Transverse colon (tissue), 4 donors: ENCODE measurements around the gene NAALADL2. TPM values are rescaled to one million over a fixed set of nuclear protein-coding genes. Genes with fewer than 3 reads are reported as not detected.
"Not testable (repeated sequence)": the region's sequence is repeated elsewhere in the genome, so short reads cannot be mapped to it uniquely, and the experiment has no call there.

ENCODE experiments used
- DNase-seq: peaks from one replicate; pipeline ENCODE4 v3.0.0-alpha.2; 2019
- H3K27ac ChIP-seq, 4 donors: fragments of 200-600 bp; sonication (generic); 2 replicates each; pipeline ENCODE4 v1.5.1; 2016 to 2018; ENCODE audit warnings: inconsistent platforms in 4 of 4
- H3K27me3 ChIP-seq: fragments of 200-600 bp; sonication (generic); 2 replicates; pipeline ENCODE4 v1.5.1; 2017; ENCODE audit warnings: inconsistent platforms
- H3K36me3 ChIP-seq, 4 donors: fragments of 200-600 bp; sonication (generic); 2 replicates each; pipeline ENCODE4 v1.5.1; 2017 to 2019; ENCODE audit warnings: inconsistent platforms in 4 of 4
- H3K4me1 ChIP-seq, 4 donors: fragments of 200-600 bp; sonication (generic); 2 replicates each; pipeline ENCODE4 v1.5.1; 2017 to 2020; ENCODE audit warnings: inconsistent platforms in 4 of 4
- H3K4me3 ChIP-seq, 4 donors: fragments of 200-600 bp; sonication (generic); 1 replicate in 1 of 4; 2 replicates in 3 of 4; pipeline versions ENCODE4 v1.5.1 to v1.6.1; 2017 to 2019; ENCODE audit warnings: inconsistent platforms in 4 of 4
- H3K9me3 ChIP-seq, 2 donors: fragments of 200-600 bp; sonication (generic); 2 replicates each; pipeline ENCODE4 v1.5.1; 2017 to 2019; ENCODE audit warnings: inconsistent platforms in 2 of 2
- CTCF ChIP-seq, 5 experiments: fragments of 200-600 bp in 3 of 5; fragments of 450-650 bp in 2 of 5; sonication (generic) in 3 of 5; IDR thresholded peaks; 1 replicate in 2 of 5; 2 replicates in 3 of 5; pipeline ENCODE4 v1.5.1; 2016 to 2017; ENCODE audit warnings: antibody characterized with exemption in 5 of 5, inconsistent platforms in 3 of 5, mild to moderate bottlenecking in 2 of 5, moderate library complexity in 1 of 5
- EP300 ChIP-seq: sonication (generic); formaldehyde crosslinking; IDR thresholded peaks from one replicate; pipeline ENCODE4 v1.6.1; 2017; ENCODE audit warnings: antibody characterized with exemption, low read depth
- POLR2A ChIP-seq: fragments of 450-650 bp; IDR thresholded peaks from one replicate; pipeline ENCODE4 v1.6.1; 2016; ENCODE audit warnings: antibody characterized with exemption, mild to moderate bottlenecking, moderate library complexity
- POLR2AphosphoS5 ChIP-seq, 3 donors: sonication (generic); formaldehyde crosslinking; IDR thresholded peaks; one replicate each; pipeline ENCODE4 v1.6.1; 2016; ENCODE audit warnings: antibody characterized with exemption in 3 of 3
- WGBS, 2 donors: methylation state at CpG; one replicate each; pipeline ENCODE4 v1.1.5; 2018; ENCODE audit warnings: low coverage in 1 of 2; 5-methylcytosine and 5-hydroxymethylcytosine counted together
- in situ Hi-C, 4 donors: fragments of 200-750 bp; cut with MboI; loops; one replicate each; pipeline versions ENCODE4 v1.15.0 to v1.15.1; 2017; ENCODE audit warnings: low sequenced_read_pairs in 3 of 4, low pct_ligation_motif_present in 1 of 4, low pct_unique_long_range_greater_than_20kb in 1 of 4
- intact Hi-C: fragments of 100-400 bp; cut with DNase I; formaldehyde crosslinking; loops from one replicate; pipeline ENCODE4 v1.15.1; 2023; ENCODE audit warnings: low total_unique reads
- total RNA-seq, 4 donors: library from RNA; depleted of rRNA; stranded (reverse); fragments of >200 nt; gene quantifications; one replicate each; pipeline ENCODE4 v1.1.0, GENCODE V29; 2016

The NAALADL2 gene
- total RNA-seq, 4 donors from 2014 or later, result 10.1 to 22.7 (median 15.1) TPM

GRCh38 chr3:175155172-175155571, 296.0 kb downstream of the NAALADL2 start:
- no peak overlapping the region for H3K4me3 ChIP-seq
- H3K9me3 ChIP-seq, result no peaks in the 10 kb centered on the region
- H3K27me3 ChIP-seq, result no peaks in the 10 kb centered on the region
- TF ChIP-seq EP300 (no peak), POLR2A (no peak), CTCF (IDR thresholded peaks at IDR 0.05) (no peak), POLR2AphosphoS5 (IDR thresholded peaks at IDR 0.05) (no peak)
- intact Hi-C loops (no loop called here), in situ Hi-C loops (no loop called here)
- no peaks in the 10 kb centered on the region for H3K36me3 ChIP-seq
- H3K4me1 ChIP-seq, result peaks cover 0 to 2% (median 0%) of the 10 kb centered on the region in 4 donors
- no peak overlapping the region for H3K27ac ChIP-seq
- 68 to 73% methylated on average over 2 of the region's 2 CpGs for WGBS, 2 donors
- no peak for DNase-seq

GRCh38 chr3:175159202-175159601, 300.1 kb downstream of the NAALADL2 start:
- no peak overlapping the region for H3K27ac ChIP-seq
- TF ChIP-seq EP300 (no peak), POLR2AphosphoS5 (IDR thresholded peaks at IDR 0.05) (no peak), POLR2A (no peak), CTCF (IDR thresholded peaks at IDR 0.05) (no peak)
- intact Hi-C loops (no loop called here), in situ Hi-C loops (no loop called here)
- H3K4me1 ChIP-seq, result no peaks in the 10 kb centered on the region
- no peak overlapping the region for H3K4me3 ChIP-seq
- H3K27me3 ChIP-seq, result no peaks in the 10 kb centered on the region
- no peaks in the 10 kb centered on the region for H3K36me3 ChIP-seq
- no peak for DNase-seq
- no peaks in the 10 kb centered on the region for H3K9me3 ChIP-seq

- no peak overlapping the region for H3K4me3 ChIP-seq
- intact Hi-C loops, result no loop called here
- H3K4me1 ChIP-seq, result no peaks in the 10 kb centered on the region
- no peaks in the 10 kb centered on the region for H3K9me3 ChIP-seq
- TF ChIP-seq CTCF (IDR thresholded peaks at IDR 0.05) (no peak), POLR2A (no peak), EP300 (no peak), POLR2AphosphoS5 (IDR thresholded peaks at IDR 0.05) (no peak)
- WGBS, 2 donors, result 51 to 75% methylated on average over 2 to 5 of the region's 5 CpGs
- no peaks in the 10 kb centered on the region for H3K36me3 ChIP-seq
- H3K27me3 ChIP-seq, result no peaks in the 10 kb centered on the region
- H3K27ac ChIP-seq, result no peak overlapping the region
- DNase-seq, result no peak
- in situ Hi-C loops, result no loop called here
These were observed 302.2 kb downstream of the NAALADL2 start for GRCh38 chr3:175161291-175161690.

GRCh38 chr3:175163686-175164085, 304.6 kb downstream of the NAALADL2 start:
- Histone ChIP-seq H3K4me1 (no peaks in the 10 kb centered on the region), H3K27ac (no peak overlapping the region), H3K27me3 (no peaks in the 10 kb centered on the region), H3K4me3 (no peak overlapping the region), H3K36me3 (no peaks in the 10 kb centered on the region), H3K9me3 (no peaks in the 10 kb centered on the region)
- DNase-seq, result no peak
- TF ChIP-seq POLR2A (no peak), EP300 (no peak), POLR2AphosphoS5 (IDR thresholded peaks at IDR 0.05) (no peak), CTCF (IDR thresholded peaks at IDR 0.05) (no peak)
- 62 to 70% methylated on average over 3 of the region's 3 CpGs for WGBS, 2 donors
- intact Hi-C loops (no loop called here), in situ Hi-C loops (no loop called here)

GRCh38 chr3:175173117-175173516, 314.0 kb downstream of the NAALADL2 start:
- WGBS, 2 donors, result 87 to 96% methylated on average over 10 of the region's 10 CpGs
- intact Hi-C loops, H3K4me3 ChIP-seq, H3K4me1 ChIP-seq, H3K27ac ChIP-seq, H3K9me3 ChIP-seq, in situ Hi-C loops, H3K36me3 ChIP-seq, DNase-seq, H3K27me3 ChIP-seq: not testable (repeated sequence)
